Endothelial cell of umbilical vein (primary cell): Measurements from ENCODE around the gene HMGN2. TPM values are rescaled to one million over a fixed set of nuclear protein-coding genes. Genes with fewer than 3 reads are reported as not detected.

ENCODE experiments used
- BruUV-seq: library from RNA; stranded (reverse); fragments of 400-500 nt; replicated peaks from 2 replicates; lab custom pipeline; 2021; lab: Mats Ljungman, UMichigan
- CTCF ChIA-PET: fragments of 300-600, 350-600 bp; sonication (Branson Sonifier 250); formaldehyde crosslinking; loops from one replicate; lab custom pipeline; 2021; ENCODE audit warnings: antibody characterized with exemption, inconsistent platforms; lab: Charles Lee
- POLR2A ChIA-PET: fragments of 300-600, 350-600 bp; sonication (Branson Sonifier 250); formaldehyde crosslinking; loops from one replicate; lab custom pipeline; 2021; ENCODE audit warnings: antibody characterized with exemption, inconsistent platforms; lab: Charles Lee
- DNase-seq: peaks from one replicate; pipeline ENCODE4 v3.0.0-alpha.2; 2011; ENCODE audit warnings: low read depth, low spot score
- FAIRE-seq: peaks from 2 replicates; lab custom pipeline; 2011; peaks lifted over from hg19 to GRCh38; lab: Jason Lieb, UNC
- H2AFZ ChIP-seq: 2 replicates; pipeline ENCODE4 v1.6.0; 2012; ENCODE audit warnings: low read depth, low read length, control low read depth, inconsistent platforms
- H3K27ac ChIP-seq: 2 replicates; pipeline ENCODE4 v1.5.1; 2011; ENCODE audit warnings: low read depth, mild to moderate bottlenecking, control low read depth, low read length, moderate library complexity; ENCODE audit not compliant: insufficient read depth
- H3K27me3 ChIP-seq, 2 experiments: 2 replicates each; pipeline versions ENCODE4 v1.6.0 to v1.6.1; 2011; ENCODE audit warnings: low read length in 2 of 2, mixed read lengths in 1 of 2; ENCODE audit not compliant: control insufficient read depth in 2 of 2, insufficient read depth in 2 of 2
- H3K36me3 ChIP-seq, 2 experiments: 2 replicates in 1 of 2; 3 replicates in 1 of 2; pipeline ENCODE4 v1.5.1; 2011; ENCODE audit warnings: low read length in 2 of 2, mild to moderate bottlenecking in 1 of 2, moderate library complexity in 1 of 2; ENCODE audit not compliant: control insufficient read depth in 2 of 2, insufficient read depth in 2 of 2; ENCODE audit errors: extremely low read depth in 1 of 2
- H3K4me1 ChIP-seq: 3 replicates; pipeline ENCODE4 v1.5.1; 2011; ENCODE audit warnings: mild to moderate bottlenecking, low read length; ENCODE audit not compliant: control insufficient read depth, insufficient read depth; ENCODE audit errors: extremely low read depth
- H3K4me2 ChIP-seq: 2 replicates; pipeline ENCODE4 v1.6.1; 2011; ENCODE audit warnings: low read length, control low read depth, mixed read lengths; ENCODE audit not compliant: insufficient read depth
- H3K4me3 ChIP-seq, 3 experiments: fragments of 200-600 bp in 1 of 3; sonication (generic), shearing (Covaris generic) in 1 of 3; replicated peaks in 1 of 3; 2 replicates each; pipeline ENCODE4 v1.5.1; 2011 to 2016; ENCODE audit warnings: control low read depth in 3 of 3, low read length in 3 of 3, mild to moderate bottlenecking in 2 of 3, inconsistent platforms in 1 of 3, low read depth in 1 of 3, moderate library complexity in 1 of 3; ENCODE audit not compliant: insufficient read depth in 1 of 3
- H3K79me2 ChIP-seq: 2 replicates; pipeline ENCODE4 v1.6.0; 2012; ENCODE audit warnings: low read length, inconsistent platforms; ENCODE audit not compliant: control insufficient read depth, insufficient read depth
- H3K9ac ChIP-seq: replicated peaks from 2 replicates; pipeline ENCODE3; 2011; ENCODE audit warnings: low read length, control low read depth; ENCODE audit not compliant: insufficient read depth; ENCODE audit errors: extremely low read depth
- H3K9me1 ChIP-seq: replicated peaks from 3 replicates; pipeline ENCODE4 v1.6.0; 2011; ENCODE audit warnings: mild to moderate bottlenecking, low read length; ENCODE audit not compliant: control insufficient read depth, insufficient read depth; ENCODE audit errors: extremely low read depth
- H3K9me3 ChIP-seq: replicated peaks from 2 replicates; pipeline ENCODE4 v1.5.1; 2012; ENCODE audit warnings: low read length, inconsistent platforms; ENCODE audit not compliant: control insufficient read depth, insufficient read depth
- H4K20me1 ChIP-seq: replicated peaks from 2 replicates; pipeline ENCODE3; 2011; ENCODE audit warnings: mild to moderate bottlenecking, low read length; ENCODE audit not compliant: control insufficient read depth, insufficient read depth; ENCODE audit errors: extremely low read depth
- CTCF ChIP-seq, 2 donors: IDR thresholded peaks; 1 replicate in 1 of 2; 2 replicates in 1 of 2; pipeline ENCODE4 v1.5.1; 2011; ENCODE audit warnings: low read length in 2 of 2, mild to moderate bottlenecking in 2 of 2, moderate library complexity in 2 of 2, control low read depth in 1 of 2, inconsistent platforms in 1 of 2, low read depth in 1 of 2; ENCODE audit not compliant: insufficient read depth in 1 of 2; ENCODE audit errors: extremely low read depth in 1 of 2
- EZH2 ChIP-seq: IDR thresholded peaks from 2 replicates; pipeline ENCODE4 v1.6.1; 2012; ENCODE audit warnings: borderline replicate concordance, low read depth, mild to moderate bottlenecking, moderate library complexity, low read length, inconsistent platforms; ENCODE audit not compliant: severe bottlenecking
- FOS ChIP-seq: IDR thresholded peaks from 2 replicates; pipeline ENCODE4 v1.6.1; 2011; ENCODE audit warnings: mild to moderate bottlenecking, low read length, moderate library complexity, borderline replicate concordance; ENCODE audit not compliant: insufficient read depth
- GATA2 ChIP-seq: IDR thresholded peaks from 2 replicates; pipeline ENCODE4 v1.7.0; 2011; ENCODE audit warnings: low read depth, mild to moderate bottlenecking, moderate library complexity, mixed read lengths, low read length; ENCODE audit not compliant: insufficient read length, insufficient read depth
- JUN ChIP-seq: IDR thresholded peaks from 2 replicates; pipeline ENCODE4 v1.6.1; 2011; ENCODE audit warnings: borderline replicate concordance, low read depth; ENCODE audit not compliant: insufficient read length, insufficient read depth
- MAX ChIP-seq: IDR thresholded peaks from 2 replicates; pipeline ENCODE4 v1.6.1; 2011; ENCODE audit not compliant: insufficient read depth, insufficient read length
- MYC ChIP-seq: IDR thresholded peaks from one replicate; pipeline ENCODE4 v1.6.1; 2011; ENCODE audit warnings: mild to moderate bottlenecking, low read depth, low read length
- POLR2A ChIP-seq: IDR thresholded peaks from 2 replicates; pipeline ENCODE4 v1.6.1; 2012; ENCODE audit warnings: low read depth, mild to moderate bottlenecking, control low read depth, low read length
- POLR2AphosphoS5 ChIP-seq: IDR thresholded peaks from 2 replicates; pipeline ENCODE4 v1.6.1; 2012; ENCODE audit warnings: low read depth, mild to moderate bottlenecking, control low read depth, low read length, moderate library complexity; ENCODE audit not compliant: insufficient read depth
- dilution Hi-C: fragments of 300-500 bp; cut with MboI; formaldehyde crosslinking; loops from one replicate; pipeline ENCODE4 v1.15.0; 2019; ENCODE audit warnings: low sequenced_read_pairs; ENCODE audit not compliant: extremely low pct_ligation_motif_present
- intact Hi-C: fragments of 100-400 bp; cut with micrococcal nuclease; formaldehyde crosslinking; loops from one replicate; pipeline ENCODE4 v1.10.0; 2022
- polyA plus RNA-seq, 4 experiments: library from polyadenylated mRNA; depleted of rRNA in 3 of 4; stranded (reverse) in 3 of 4; unstranded in 1 of 4; fragments of >200 nt; gene quantifications; 2 replicates each; pipeline versions ENCODE4 v1.2.1 to v1.2.3, GENCODE V29; 2011 to 2012; ENCODE audit warnings: missing spikeins in 1 of 4
- total RNA-seq: library from RNA; stranded (reverse); gene quantifications from 2 replicates; pipeline ENCODE4 v1.2.3, GENCODE V29; 2021

HMGN2 gene
- total and polyA plus RNA-seq, 2 donors (not counting 3 experiments of a cell fraction or from before 2014, with no cell fraction given): 240 to 580 TPM

GRCh38 chr1:26459573-26460031 is 12.6 kb upstream of the HMGN2 start:
- Histone ChIP-seq H4K20me1 (no peaks in the 10 kb centered on the region), H3K4me2 (no peak overlapping the region), H3K9me3 (no peaks in the 10 kb centered on the region), H2AFZ (no peak overlapping the region), H3K4me3 (no peak overlapping the region), H3K27me3 (no peaks in the 10 kb centered on the region), H3K36me3 (peaks cover 15 to 21% of the 10 kb centered on the region in 2 experiments), H3K4me1 (no peaks in the 10 kb centered on the region), H3K9ac (no peak overlapping the region), H3K27ac (no peak overlapping the region), H3K79me2 (no peaks in the 10 kb centered on the region), H3K9me1 (no peaks in the 10 kb centered on the region)
- DNase-seq: no peak
- TF ChIP-seq CTCF (IDR thresholded peaks at IDR 0.05; ENCODE audit: extremely low read depth in 1 of 2, insufficient read depth in 1 of 2, low read depth in 1 of 2, low read length in 2 of 2) (no peak), MAX (no peak)
- intact Hi-C loops: no loop called here
- dilution Hi-C loops: no loop called here
- CTCF ChIA-PET: interaction anchor here (0.9 to 1.9 kb wide), 2 partner anchors 11 to 42 kb away, joined by 3 to 4 read pairs; no protein-coding TSS in a partner anchor
- POLR2A ChIA-PET: no interaction called here
- BruUV-seq: no TSS peak
- FAIRE-seq: no peak

DNA sequence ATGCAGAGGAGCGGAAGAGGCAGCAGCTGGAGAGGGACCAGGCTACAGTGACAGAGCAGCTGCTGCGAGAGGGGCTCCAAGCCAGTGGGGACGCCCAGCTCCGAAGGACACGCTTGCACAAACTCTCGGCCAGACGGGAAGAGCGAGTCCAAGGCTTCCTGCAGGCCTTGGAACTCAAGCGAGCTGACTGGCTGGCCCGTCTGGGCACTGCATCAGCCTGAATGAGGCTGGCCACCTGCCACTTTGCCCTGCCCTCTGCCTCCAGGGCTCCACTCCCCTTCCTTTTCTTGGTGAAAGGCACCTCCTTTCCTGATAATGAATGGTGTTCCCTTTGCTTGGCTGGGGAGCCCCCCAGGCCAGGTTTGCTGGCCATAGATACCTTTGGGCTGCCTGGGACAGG is 3.3 kb upstream of the HMGN2 start:
- intact Hi-C loops: no loop called here
- Histone ChIP-seq H3K36me3 (peaks cover 18 to 34% of the 10 kb centered on the region in 2 experiments), H3K9me1 (no peaks in the 10 kb centered on the region), H3K9ac (no peak overlapping the region), H3K27ac (no peak overlapping the region), H3K4me3 (no peak overlapping the region), H3K79me2 (peaks cover 9% of the 10 kb centered on the region), H3K27me3 (no peaks in the 10 kb centered on the region), H3K4me1 (peaks cover 6% of the 10 kb centered on the region), H3K4me2 (no peak overlapping the region), H4K20me1 (peaks cover 1% of the 10 kb centered on the region), H2AFZ (no peak overlapping the region), H3K9me3 (no peaks in the 10 kb centered on the region)
- POLR2A ChIA-PET: no interaction called here
- CTCF ChIA-PET: no interaction called here
- FAIRE-seq (no peak), DNase-seq (no peak)
- dilution Hi-C loops: no loop called here
- no TSS peak for BruUV-seq
- TF ChIP-seq MYC: no peak
- TF ChIP-seq POLR2A: no peak
- TF ChIP-seq EZH2: no peak
- no peak for TF ChIP-seq JUN
- TF ChIP-seq POLR2AphosphoS5: no peak
- TF ChIP-seq GATA2: no peak
- TF ChIP-seq MAX: no peak
- no peak for TF ChIP-seq FOS
- no peak for TF ChIP-seq CTCF (IDR thresholded peaks at IDR 0.05; ENCODE audit: extremely low read depth in 1 of 2, insufficient read depth in 1 of 2, low read depth in 1 of 2, low read length in 2 of 2)
